ENCODE measurements around the gene FOXO3.

FOXO3 gene

GRCh38 chr6:108561742-108562502, 1.2 kb downstream of the FOXO3 start:
- no peaks in the 10 kb centered on the region for H3K9me3 Mint-ChIP-seq
- H3K36me3 Mint-ChIP-seq (ENCODE audit: low read depth) = peaks cover 7% of the 10 kb centered on the region
- H3K4me1 Mint-ChIP-seq (ENCODE audit: low read depth) = peaks cover 56% of the 10 kb centered on the region
- no peak overlapping the region for H3K27ac Mint-ChIP-seq
- peaks cover 10% of the 10 kb centered on the region for H3K27me3 Mint-ChIP-seq
- peak overlapping the region; percentile 62 for H3K4me3 Mint-ChIP-seq

GRCh38 chr6:108562503-108562993, 1.8 kb downstream of the FOXO3 start:
- Mint-ChIP-seq H3K27ac (no peak overlapping the region), H3K9me3 (no peaks in the 10 kb centered on the region), H3K36me3 (ENCODE audit: low read depth) (peaks cover 7% of the 10 kb centered on the region), H3K27me3 (peaks cover 7% of the 10 kb centered on the region), H3K4me1 (ENCODE audit: low read depth) (peaks cover 55% of the 10 kb centered on the region), H3K4me3 (peak overlapping the region; percentile 62)

GRCh38 chr6:108563292-108563691, 2.6 kb downstream of the FOXO3 start:
- Mint-ChIP-seq H3K4me1 (ENCODE audit: low read depth) (peaks cover 59% of the 10 kb centered on the region), H3K9me3 (no peaks in the 10 kb centered on the region), H3K36me3 (ENCODE audit: low read depth) (peaks cover 10% of the 10 kb centered on the region), H3K27ac (no peak overlapping the region), H3K4me3 (no peak overlapping the region), H3K27me3 (peaks cover 7% of the 10 kb centered on the region)

- no peaks in the 10 kb centered on the region for H3K9me3 Mint-ChIP-seq
- H3K4me3 Mint-ChIP-seq = peak overlapping the region; percentile 50
- peaks cover 67% of the 10 kb centered on the region for H3K4me1 Mint-ChIP-seq (ENCODE audit: low read depth)
- peaks cover 7% of the 10 kb centered on the region for H3K27me3 Mint-ChIP-seq
- peak overlapping the region; percentile 79 for H3K27ac Mint-ChIP-seq
- H3K36me3 Mint-ChIP-seq (ENCODE audit: low read depth) = peaks cover 19% of the 10 kb centered on the region
These were observed 3.5 kb downstream of the FOXO3 start for GRCh38 chr6:108564178-108564577.

GRCh38 chr6:108565091-108565766, 4.5 kb downstream of the FOXO3 start:
- Mint-ChIP-seq H3K27me3 (peaks cover 7% of the 10 kb centered on the region), H3K36me3 (ENCODE audit: low read depth) (peaks cover 24% of the 10 kb centered on the region), H3K9me3 (no peaks in the 10 kb centered on the region), H3K4me1 (ENCODE audit: low read depth) (peaks cover 71% of the 10 kb centered on the region), H3K27ac (peak overlapping the region; percentile 79), H3K4me3 (peak overlapping the region; percentile 50)

- peaks cover 27% of the 10 kb centered on the region for H3K36me3 Mint-ChIP-seq (ENCODE audit: low read depth)
- peak overlapping the region; percentile 79 for H3K27ac Mint-ChIP-seq
- peaks cover 71% of the 10 kb centered on the region for H3K4me1 Mint-ChIP-seq (ENCODE audit: low read depth)
- H3K27me3 Mint-ChIP-seq = peaks cover 7% of the 10 kb centered on the region
- peak overlapping the region; percentile 50 for H3K4me3 Mint-ChIP-seq
- H3K9me3 Mint-ChIP-seq = no peaks in the 10 kb centered on the region
These were observed 5.2 kb downstream of the FOXO3 start for GRCh38 chr6:108565893-108566292.

GRCh38 chr6:108566406-108566805, 5.7 kb downstream of the FOXO3 start:
- H3K9me3 Mint-ChIP-seq = no peaks in the 10 kb centered on the region
- no peak overlapping the region for H3K27ac Mint-ChIP-seq
- H3K36me3 Mint-ChIP-seq (ENCODE audit: low read depth) = peaks cover 31% of the 10 kb centered on the region
- peaks cover 71% of the 10 kb centered on the region for H3K4me1 Mint-ChIP-seq (ENCODE audit: low read depth)
- peak overlapping the region; percentile 50 for H3K4me3 Mint-ChIP-seq
- peaks cover 7% of the 10 kb centered on the region for H3K27me3 Mint-ChIP-seq

GRCh38 chr6:108568101-108568500, 7.4 kb downstream of the FOXO3 start:
- Mint-ChIP-seq H3K36me3 (ENCODE audit: low read depth) (peaks cover 25% of the 10 kb centered on the region), H3K4me1 (ENCODE audit: low read depth) (peaks cover 59% of the 10 kb centered on the region), H3K4me3 (no peak overlapping the region)

GRCh38 chr6:108568551-108569305, 8.0 kb downstream of the FOXO3 start:
- Mint-ChIP-seq H3K27me3 (no peaks in the 10 kb centered on the region), H3K4me3 (no peak overlapping the region), H3K4me1 (ENCODE audit: low read depth) (peaks cover 54% of the 10 kb centered on the region), H3K9me3 (no peaks in the 10 kb centered on the region), H3K27ac (no peak overlapping the region), H3K36me3 (ENCODE audit: low read depth) (peaks cover 25% of the 10 kb centered on the region)

More at GRCh38 chr6:108568101-108568500, 7.4 kb downstream of the FOXO3 start:
- H3K9me3 Mint-ChIP-seq = no peaks in the 10 kb centered on the region
- no peak overlapping the region for H3K27ac Mint-ChIP-seq
- H3K27me3 Mint-ChIP-seq = no peaks in the 10 kb centered on the region

GRCh38 chr6:108570517-108570916, 9.8 kb downstream of the FOXO3 start:
- Mint-ChIP-seq H3K27ac (no peak overlapping the region), H3K4me3 (no peak overlapping the region), H3K4me1 (ENCODE audit: low read depth) (peaks cover 49% of the 10 kb centered on the region), H3K9me3 (no peaks in the 10 kb centered on the region), H3K36me3 (ENCODE audit: low read depth) (peaks cover 25% of the 10 kb centered on the region), H3K27me3 (no peaks in the 10 kb centered on the region)

GRCh38 chr6:108574457-108575141, 13.9 kb downstream of the FOXO3 start:
- no peaks in the 10 kb centered on the region for H3K27me3 Mint-ChIP-seq
- H3K27ac Mint-ChIP-seq = no peak overlapping the region
- no peaks in the 10 kb centered on the region for H3K9me3 Mint-ChIP-seq
- H3K4me3 Mint-ChIP-seq = no peak overlapping the region
- H3K36me3 Mint-ChIP-seq (ENCODE audit: low read depth) = peaks cover 18% of the 10 kb centered on the region
- H3K4me1 Mint-ChIP-seq (ENCODE audit: low read depth) = peaks cover 39% of the 10 kb centered on the region

GRCh38 chr6:108575905-108576494, 15.3 kb downstream of the FOXO3 start:
- Mint-ChIP-seq H3K27ac (no peak overlapping the region), H3K9me3 (no peaks in the 10 kb centered on the region), H3K4me3 (no peak overlapping the region), H3K36me3 (ENCODE audit: low read depth) (peaks cover 13% of the 10 kb centered on the region), H3K4me1 (ENCODE audit: low read depth) (peaks cover 44% of the 10 kb centered on the region), H3K27me3 (no peaks in the 10 kb centered on the region)

GRCh38 chr6:108576709-108577108, 16.0 kb downstream of the FOXO3 start:
- H3K27me3 Mint-ChIP-seq = no peaks in the 10 kb centered on the region
- no peaks in the 10 kb centered on the region for H3K9me3 Mint-ChIP-seq
- no peak overlapping the region for H3K27ac Mint-ChIP-seq
- peaks cover 51% of the 10 kb centered on the region for H3K4me1 Mint-ChIP-seq (ENCODE audit: low read depth)
- no peak overlapping the region for H3K4me3 Mint-ChIP-seq
- H3K36me3 Mint-ChIP-seq (ENCODE audit: low read depth) = peaks cover 9% of the 10 kb centered on the region

- Mint-ChIP-seq H3K4me3 (no peak overlapping the region), H3K36me3 (ENCODE audit: low read depth) (peaks cover 9% of the 10 kb centered on the region), H3K4me1 (ENCODE audit: low read depth) (peaks cover 63% of the 10 kb centered on the region), H3K9me3 (no peaks in the 10 kb centered on the region), H3K27me3 (no peaks in the 10 kb centered on the region), H3K27ac (no peak overlapping the region)
These were observed 17.4 kb downstream of the FOXO3 start for GRCh38 chr6:108578166-108578565.
